Measurements from ENCODE around the gene ABLIM1.

GRCh38 chr10:114384181-114384580 is 273.9 kb downstream of the ABLIM1 start:
- TF ChIP-seq POLR2A (IDR thresholded peaks at IDR 0.05) = no peak
- TF ChIP-seq, protein P1, sequence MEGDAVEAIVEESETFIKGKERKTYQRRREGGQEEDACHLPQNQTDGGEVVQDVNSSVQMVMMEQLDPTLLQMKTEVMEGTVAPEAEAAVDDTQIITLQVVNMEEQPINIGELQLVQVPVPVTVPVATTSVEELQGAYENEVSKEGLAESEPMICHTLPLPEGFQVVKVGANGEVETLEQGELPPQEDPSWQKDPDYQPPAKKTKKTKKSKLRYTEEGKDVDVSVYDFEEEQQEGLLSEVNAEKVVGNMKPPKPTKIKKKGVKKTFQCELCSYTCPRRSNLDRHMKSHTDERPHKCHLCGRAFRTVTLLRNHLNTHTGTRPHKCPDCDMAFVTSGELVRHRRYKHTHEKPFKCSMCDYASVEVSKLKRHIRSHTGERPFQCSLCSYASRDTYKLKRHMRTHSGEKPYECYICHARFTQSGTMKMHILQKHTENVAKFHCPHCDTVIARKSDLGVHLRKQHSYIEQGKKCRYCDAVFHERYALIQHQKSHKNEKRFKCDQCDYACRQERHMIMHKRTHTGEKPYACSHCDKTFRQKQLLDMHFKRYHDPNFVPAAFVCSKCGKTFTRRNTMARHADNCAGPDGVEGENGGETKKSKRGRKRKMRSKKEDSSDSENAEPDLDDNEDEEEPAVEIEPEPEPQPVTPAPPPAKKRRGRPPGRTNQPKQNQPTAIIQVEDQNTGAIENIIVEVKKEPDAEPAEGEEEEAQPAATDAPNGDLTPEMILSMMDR (IDR thresholded peaks at IDR 0.05 in 4 of 5, conservative IDR thresholded peaks at IDR 0.05 in 1 of 5) = no peak
